Hematopoietic multipotent progenitor cell treated with erythropoietin and hydrocortisone succinate and interleukin-3 and kit ligand, for 8 days (in vitro differentiated cells): Measurements from ENCODE around the gene PLEKHM3.
A peak's percentile ranks its signal among the peaks of the same experiment; 100 is the strongest.
"Not testable (repeated sequence)": the region's sequence is repeated elsewhere in the genome, so short reads cannot be mapped to it uniquely, and the experiment has no call there.

Source experiments
- DNase-seq: peaks from one replicate; pipeline ENCODE4 v3.0.0-alpha.2; 2015

Gene PLEKHM3

DNA sequence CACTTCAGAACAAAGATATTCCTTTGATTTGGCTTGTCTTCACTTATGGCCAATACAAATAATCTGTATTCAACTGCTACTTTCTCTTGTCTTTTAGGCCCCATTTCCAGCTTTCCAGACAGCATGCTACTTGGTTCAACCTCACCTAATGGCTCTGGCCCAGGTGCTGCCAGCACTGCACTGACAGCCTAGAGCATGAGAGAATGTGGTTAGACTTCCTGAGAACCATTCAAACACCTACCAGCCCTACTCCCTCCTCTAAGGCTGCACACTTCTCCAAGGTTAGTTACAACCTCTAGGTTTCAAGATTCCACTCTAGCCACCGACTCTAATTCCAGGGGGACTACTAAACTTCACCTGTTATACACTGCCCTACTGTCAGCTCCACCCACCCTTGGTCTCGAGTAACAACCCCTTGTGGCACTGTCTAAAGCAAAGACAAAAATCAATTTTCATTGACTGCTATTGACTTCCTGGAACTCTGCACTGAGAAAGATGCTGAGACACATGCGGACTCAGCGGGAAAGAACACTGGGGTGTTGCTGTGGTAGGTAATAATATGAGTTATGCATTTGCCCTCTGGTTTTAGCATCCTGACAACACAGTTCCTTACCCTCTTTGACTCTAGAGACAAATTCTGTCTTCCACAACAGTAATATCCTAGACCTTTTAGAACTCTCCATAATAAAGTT lies 38.2 kb downstream of the PLEKHM3 start:
- DNase-seq, result no peak

DNA sequence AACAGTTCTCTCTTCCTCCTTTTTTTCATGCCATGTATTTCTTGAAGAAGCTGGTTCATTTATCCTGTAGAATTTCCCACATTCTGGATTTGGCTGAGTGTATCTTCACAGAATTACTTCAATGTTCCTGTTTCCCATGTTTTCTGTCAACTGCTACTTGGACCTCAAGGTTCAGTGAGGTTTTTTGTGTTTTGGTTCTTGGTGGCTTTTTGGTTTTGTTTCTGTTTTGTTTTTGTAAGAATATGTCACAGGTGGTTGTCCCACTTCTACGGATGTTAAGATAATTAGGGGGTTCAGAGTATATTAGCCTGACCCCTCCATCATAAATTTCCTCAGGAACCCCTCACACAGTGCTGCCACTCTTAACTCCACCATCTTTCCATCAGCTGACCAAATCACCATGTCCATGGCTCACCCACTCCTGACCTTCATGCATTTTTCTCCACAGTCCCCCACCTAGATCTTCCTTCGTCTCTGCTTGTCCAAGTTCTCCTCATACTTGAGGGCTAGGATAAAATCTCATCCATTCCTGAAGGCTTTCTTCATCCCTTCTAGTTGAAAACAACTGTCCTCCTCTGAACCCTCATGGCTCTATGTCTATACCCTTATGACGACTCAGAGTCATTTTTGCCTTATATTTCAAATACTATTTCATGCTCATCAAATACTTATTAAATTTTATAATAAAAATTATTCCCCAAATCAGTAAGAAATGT lies 40.4 kb downstream of the PLEKHM3 start:
- no peak for DNase-seq

- DNase-seq, result no peak
Measured at GRCh38 chr2:207983641-207984042, 41.7 kb downstream of the PLEKHM3 start.

DNA sequence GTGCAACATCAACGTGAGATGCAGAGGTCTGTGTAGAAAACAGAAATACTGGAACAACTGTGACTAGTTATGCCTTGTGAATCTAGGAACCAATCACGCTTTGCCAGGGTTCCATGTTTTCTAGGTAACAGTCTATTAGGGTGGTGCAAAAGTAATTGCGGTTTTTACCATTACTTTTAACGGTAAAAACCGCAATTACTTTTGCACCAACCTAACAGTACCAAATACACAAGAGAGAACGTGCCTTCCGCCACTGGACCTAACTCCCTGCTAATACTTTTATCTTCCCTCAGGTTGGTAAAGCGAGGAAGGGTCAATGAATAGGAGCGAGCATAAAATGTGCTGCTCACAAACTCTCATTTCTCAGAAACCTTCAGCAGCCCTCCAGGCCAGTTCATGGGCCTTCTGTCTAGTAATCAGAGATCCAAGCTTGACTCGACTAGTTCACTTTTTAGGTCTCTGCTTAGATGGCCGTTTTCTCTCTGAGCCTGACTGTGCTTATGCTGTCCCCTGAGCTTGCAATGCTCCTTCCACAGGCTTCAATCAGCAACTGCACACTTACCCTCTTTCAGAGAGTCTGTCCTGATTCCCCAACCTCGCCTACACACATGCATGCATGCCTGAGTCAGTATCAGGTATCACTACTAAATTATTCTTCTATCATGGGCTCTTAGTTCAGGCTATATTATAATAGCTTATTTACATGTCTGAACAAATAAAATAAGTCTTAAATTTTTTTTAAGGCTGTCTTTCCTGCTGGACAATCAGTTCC lies 47.0 kb downstream of the PLEKHM3 start:
- DNase-seq, result no peak

DNA sequence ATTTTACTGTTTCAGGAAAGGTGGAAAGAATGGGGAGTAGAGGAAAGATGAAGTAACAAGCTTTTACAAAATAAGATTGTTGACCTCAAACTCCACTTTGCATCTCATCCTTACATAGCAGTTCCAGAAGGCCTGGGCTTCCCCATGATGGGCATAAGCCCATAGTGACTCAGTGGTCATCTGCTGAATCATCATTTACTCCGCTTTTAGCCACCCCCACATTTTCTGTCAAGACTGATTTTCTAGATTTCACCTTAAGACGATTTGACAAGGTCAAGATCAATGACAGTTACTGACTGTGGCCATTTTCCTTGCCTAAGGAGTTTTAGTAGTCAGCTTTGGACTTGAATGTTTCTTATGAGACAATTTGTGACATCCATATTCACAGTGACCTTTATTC lies 49.4 kb downstream of the PLEKHM3 start:
- no peak for DNase-seq

GRCh38 chr2:207974216-207974605 lies 51.1 kb downstream of the PLEKHM3 start:
- no peak for DNase-seq

- DNase-seq, result no peak
Measured at GRCh38 chr2:207970826-207971180, 54.5 kb downstream of the PLEKHM3 start.

DNA sequence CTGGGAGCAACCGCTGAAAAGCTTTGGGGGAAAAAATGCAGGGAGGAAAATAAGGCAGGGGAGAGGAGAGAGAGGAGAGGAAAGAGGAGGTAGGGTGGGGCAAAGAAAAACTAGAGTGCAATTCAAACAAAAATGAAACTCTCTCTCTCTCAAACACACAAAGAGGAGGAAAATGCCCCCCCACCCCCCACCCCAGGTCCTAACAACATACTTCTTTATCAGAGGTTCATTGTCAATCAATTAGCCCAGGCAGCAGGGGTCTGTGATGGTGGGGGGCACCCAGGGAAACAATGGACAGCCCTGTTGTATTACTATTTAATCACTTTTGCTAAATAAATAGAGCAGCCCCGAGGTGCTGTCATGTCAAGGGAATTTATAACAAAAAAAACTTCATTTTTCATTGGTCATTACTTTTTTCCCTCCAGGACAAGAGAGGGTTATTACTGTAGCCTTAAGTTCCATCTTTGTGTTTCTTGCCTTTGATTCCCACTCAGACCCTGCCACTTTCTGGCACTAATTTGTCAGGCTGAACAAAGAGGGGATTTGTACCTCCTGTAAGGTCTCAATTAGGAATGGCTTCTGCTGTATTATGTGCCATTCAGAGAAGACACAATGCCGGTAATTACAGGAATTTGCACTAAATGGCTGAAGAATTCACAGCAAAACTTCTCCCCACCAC lies 55.0 kb downstream of the PLEKHM3 start:
- no peak for DNase-seq

- DNase-seq, result no peak
Measured at GRCh38 chr2:207969249-207969648, 56.1 kb downstream of the PLEKHM3 start.

DNA sequence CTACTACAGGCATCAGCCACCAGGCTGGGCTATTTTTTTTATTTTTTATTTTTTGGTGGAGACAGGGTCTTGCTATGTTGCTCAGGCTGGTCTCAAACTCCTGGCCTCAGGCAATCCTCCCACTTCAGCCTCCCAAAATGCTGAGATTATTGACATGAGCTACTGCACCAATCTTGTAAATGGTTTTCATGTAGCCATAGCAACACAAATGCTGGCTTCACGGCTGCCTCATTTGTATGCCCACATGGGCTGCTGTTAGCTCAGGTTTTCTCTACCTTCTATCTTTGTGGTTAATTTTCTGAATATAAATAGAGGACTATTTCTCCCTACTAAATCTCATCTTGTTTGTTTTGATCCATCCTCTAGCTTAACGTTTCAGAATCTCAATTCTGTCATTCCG lies 58.2 kb downstream of the PLEKHM3 start:
- DNase-seq, result no peak

DNA sequence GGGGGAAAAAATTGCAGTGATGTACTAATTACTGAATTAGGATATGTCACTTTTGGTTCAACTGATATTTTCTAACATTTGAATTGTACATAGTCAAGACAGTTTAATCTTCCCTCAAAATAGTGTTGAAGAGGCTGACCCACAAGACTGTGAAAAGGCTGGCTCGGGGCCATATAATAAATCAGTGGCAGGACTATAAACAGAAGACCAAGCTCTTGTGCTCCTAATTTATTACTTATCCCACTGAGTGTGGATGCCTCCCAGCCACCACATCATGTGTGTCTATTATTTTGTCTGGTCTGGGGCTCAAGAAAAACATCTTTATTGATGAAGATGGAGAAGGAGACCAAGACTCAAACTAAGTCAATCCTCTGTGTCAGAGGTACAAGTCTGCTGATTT lies 64.4 kb downstream of the PLEKHM3 start:
- no peak for DNase-seq

- DNase-seq, result peak; percentile 73
Measured at GRCh38 chr2:207960090-207960489, 65.2 kb downstream of the PLEKHM3 start.

DNA sequence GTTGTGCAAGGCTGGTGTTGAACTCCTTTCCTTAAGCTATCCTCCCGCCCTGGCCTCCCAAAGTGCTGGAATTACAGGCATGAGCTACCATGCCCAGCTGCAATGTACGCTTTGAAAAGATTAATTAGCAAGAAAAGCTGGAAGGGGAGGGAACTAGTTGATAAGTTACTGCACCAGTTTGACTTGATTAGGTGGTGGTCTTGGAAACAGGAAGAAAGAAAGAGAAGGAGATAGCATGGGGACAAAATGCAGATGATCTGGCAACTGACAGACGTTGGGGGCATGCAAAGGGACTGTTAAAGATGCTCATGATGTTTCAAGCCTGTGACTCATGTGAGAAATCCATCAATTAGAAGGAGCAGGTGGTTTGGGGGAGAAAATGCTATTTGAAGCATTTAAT lies 68.6 kb downstream of the PLEKHM3 start:
- DNase-seq, result no peak

DNA sequence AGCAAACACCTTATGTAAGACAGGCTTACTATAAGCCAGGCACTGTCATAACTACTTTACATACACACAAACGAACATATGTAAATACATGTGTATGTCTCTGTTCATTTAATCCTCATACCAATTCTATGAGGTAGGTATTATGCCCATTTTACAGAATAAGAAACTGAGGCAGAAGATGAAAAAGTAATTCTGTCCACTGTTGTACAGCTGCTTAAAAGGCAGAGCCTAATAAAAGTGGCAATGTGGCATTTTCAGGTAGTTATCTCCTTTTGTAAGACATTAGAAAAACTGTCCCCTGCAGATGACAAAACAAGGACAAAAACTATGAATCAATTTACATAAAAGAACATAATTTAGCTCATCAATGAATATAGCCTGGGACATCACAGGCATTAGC lies 69.9 kb downstream of the PLEKHM3 start:
- DNase-seq, result no peak

DNA sequence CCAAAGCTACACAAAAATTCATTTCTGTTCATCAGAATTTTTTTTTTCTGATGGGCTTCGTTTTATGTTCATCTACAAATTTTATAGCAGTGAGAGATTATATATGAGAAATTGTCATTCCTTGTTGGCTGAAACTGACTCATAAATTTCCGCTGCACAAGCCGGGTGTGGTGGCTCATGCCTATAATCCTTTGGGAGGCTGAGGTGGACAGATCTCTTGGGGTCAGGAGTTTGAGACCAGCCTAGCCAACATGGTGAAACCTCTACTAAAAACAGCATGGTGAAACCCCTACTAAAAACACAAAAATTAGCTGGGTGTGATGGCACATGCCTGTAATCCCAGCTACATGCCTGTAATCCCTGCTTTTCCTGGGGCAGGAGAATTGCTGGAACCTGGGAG lies 72.0 kb downstream of the PLEKHM3 start:
- DNase-seq, result no peak

DNA sequence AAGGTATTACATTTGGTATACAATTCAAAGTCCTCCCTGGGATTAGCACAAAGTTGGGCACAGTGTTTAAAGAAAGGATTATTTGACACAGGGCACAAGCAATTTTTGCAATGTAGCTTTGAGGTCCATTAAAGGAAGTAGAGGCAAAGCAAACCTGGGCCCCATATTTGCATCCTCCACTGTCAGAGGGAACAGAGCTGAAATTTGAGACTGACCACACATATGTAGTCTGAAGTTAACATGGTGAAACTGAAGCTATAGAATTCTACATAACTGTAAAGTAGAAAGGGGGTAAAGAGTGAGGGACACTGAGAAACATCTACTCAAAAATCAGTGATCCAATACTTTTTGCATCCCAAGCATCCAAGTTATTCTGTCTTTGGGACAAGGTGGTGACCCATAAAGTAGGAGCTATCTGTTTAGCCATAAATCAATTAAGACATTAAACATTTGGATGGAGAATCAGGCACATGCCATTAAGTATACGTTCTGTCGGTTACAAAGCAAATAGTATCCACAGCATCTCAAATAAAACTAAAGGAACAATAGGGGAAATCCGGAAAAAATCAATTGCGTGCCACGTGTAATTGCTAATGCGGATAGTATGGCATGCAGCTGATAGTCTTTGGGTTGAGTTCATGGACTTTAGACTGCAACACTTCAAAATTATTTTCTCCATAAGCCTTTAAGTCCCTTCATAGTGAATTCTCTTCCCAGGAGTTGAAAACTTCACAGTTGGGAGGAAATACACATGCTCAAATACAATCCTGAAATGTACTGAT lies 72.6 kb downstream of the PLEKHM3 start:
- DNase-seq, result no peak

- DNase-seq, result no peak
Measured at GRCh38 chr2:207951734-207952470, 73.4 kb downstream of the PLEKHM3 start.

- no peak for DNase-seq
Measured at GRCh38 chr2:207950761-207951114, 74.6 kb downstream of the PLEKHM3 start.

GRCh38 chr2:207950063-207950760 lies 75.1 kb downstream of the PLEKHM3 start:
- no peak for DNase-seq

GRCh38 chr2:207949245-207949644 lies 76.1 kb downstream of the PLEKHM3 start:
- not testable (repeated sequence) for DNase-seq

- DNase-seq, result no peak
Measured at GRCh38 chr2:207944979-207945600, 80.2 kb downstream of the PLEKHM3 start.
